Upper lobe of right lung (tissue), 1 donor: ENCODE results near the gene KCNQ4. TPM values are rescaled to one million over a fixed set of nuclear protein-coding genes. Genes with fewer than 3 reads are reported as not detected.
A peak's percentile ranks its signal among the peaks of the same experiment; 100 is the strongest.

Experiments used
- ATAC-seq: fragments of 200-7000 bp; cut with Tn5 transposase; one replicate; pipeline ENCODE4 v1.9.1; 2020; ENCODE audit warnings: mild to moderate bottlenecking, moderate library complexity
- DNase-seq: peaks from one replicate; pipeline ENCODE4 v3.0.0-alpha.2; 2020
- H3K27ac ChIP-seq: fragments of 200-600 bp; one replicate; pipeline ENCODE4 v1.8.0; 2022
- H3K27me3 ChIP-seq: fragments of 200-600 bp; one replicate; pipeline ENCODE4 v1.8.0; 2022; ENCODE audit warnings: mild to moderate bottlenecking
- H3K36me3 ChIP-seq: fragments of 200-600 bp; one replicate; pipeline ENCODE4 v1.8.0; 2022
- H3K4me1 ChIP-seq: fragments of 200-600 bp; one replicate; pipeline ENCODE4 v1.8.0; 2022
- H3K4me3 ChIP-seq: fragments of 200-600 bp; one replicate; pipeline ENCODE4 v1.8.0; 2022; ENCODE audit warnings: mild to moderate bottlenecking
- H3K9me3 ChIP-seq: fragments of 200-600 bp; one replicate; pipeline ENCODE4 v1.8.0; 2022
- CTCF ChIP-seq: fragments of 200-600 bp; IDR thresholded peaks from one replicate; pipeline ENCODE4 v1.8.0; 2022; ENCODE audit warnings: antibody characterized with exemption
- intact Hi-C: fragments of 100-400 bp; cut with DNase I; formaldehyde crosslinking; loops from one replicate; pipeline ENCODE4 v1.11.0; 2022
- total RNA-seq: library from RNA; stranded (reverse); fragmentation: NEBNext Ultra II Directional; extraction: Animal tissue kit (Norgen Biotek cat#: 25700); gene quantifications from one replicate; pipeline ENCODE4 v1.2.1, GENCODE V29; 2021
- donor health status: DM: no; HTN: yes; CAD: no; lungs with severe emphysema.

The KCNQ4 gene
- total RNA-seq, 1 donor from 2014 or later: 0.96 TPM

GRCh38 chr1:40879482-40880175, 96.0 kb downstream of the KCNQ4 start:
- peaks cover 22% of the 10 kb centered on the region for H3K27me3 ChIP-seq
- H3K4me1 ChIP-seq: peaks cover 8% of the 10 kb centered on the region
- H3K36me3 ChIP-seq: no peaks in the 10 kb centered on the region
- H3K9me3 ChIP-seq: no peaks in the 10 kb centered on the region
- H3K4me3 ChIP-seq: no peak overlapping the region
- intact Hi-C loops: no loop called here
- no peak for DNase-seq
- no peak for TF ChIP-seq CTCF
- ATAC-seq: no peak
- no peak overlapping the region for H3K27ac ChIP-seq

- DNase-seq: no peak
- Histone ChIP-seq H3K27ac (no peak overlapping the region), H3K27me3 (peaks cover 28% of the 10 kb centered on the region), H3K36me3 (no peaks in the 10 kb centered on the region), H3K4me1 (peaks cover 8% of the 10 kb centered on the region), H3K9me3 (no peaks in the 10 kb centered on the region), H3K4me3 (no peak overlapping the region)
- no peak for TF ChIP-seq CTCF
- intact Hi-C loops: no loop called here
- peak; percentile 42 for ATAC-seq
Measured at GRCh38 chr1:40880813-40881549, 97.4 kb downstream of the KCNQ4 start.

GRCh38 chr1:40884055-40884795, 100.6 kb downstream of the KCNQ4 start:
- Histone ChIP-seq H3K4me3 (no peak overlapping the region), H3K27me3 (peaks cover 28% of the 10 kb centered on the region), H3K36me3 (no peaks in the 10 kb centered on the region), H3K4me1 (no peaks in the 10 kb centered on the region), H3K27ac (no peak overlapping the region), H3K9me3 (no peaks in the 10 kb centered on the region)
- DNase-seq (no peak), ATAC-seq (peak; percentile 22)
- intact Hi-C loops: no loop called here
- no peak for TF ChIP-seq CTCF

- TF ChIP-seq CTCF: no peak
- Histone ChIP-seq H3K27ac (no peak overlapping the region), H3K4me3 (no peak overlapping the region), H3K4me1 (no peaks in the 10 kb centered on the region), H3K36me3 (no peaks in the 10 kb centered on the region), H3K9me3 (no peaks in the 10 kb centered on the region), H3K27me3 (peaks cover 28% of the 10 kb centered on the region)
- no peak for DNase-seq
- ATAC-seq: no peak
- intact Hi-C loops: no loop called here
Measured at GRCh38 chr1:40886318-40887011, 102.9 kb downstream of the KCNQ4 start.

- intact Hi-C loops: no loop called here
- DNase-seq: no peak
- no peak for TF ChIP-seq CTCF
Measured at GRCh38 chr1:40887012-40887378, 103.4 kb downstream of the KCNQ4 start.

More at GRCh38 chr1:40887012-40887378, 103.4 kb downstream of the KCNQ4 start:
- no peaks in the 10 kb centered on the region for H3K4me1 ChIP-seq
- H3K27ac ChIP-seq: no peak overlapping the region
- no peaks in the 10 kb centered on the region for H3K36me3 ChIP-seq
- H3K9me3 ChIP-seq: no peaks in the 10 kb centered on the region
- H3K27me3 ChIP-seq: peaks cover 28% of the 10 kb centered on the region
- H3K4me3 ChIP-seq: no peak overlapping the region
- no peak for ATAC-seq
